ENCODE data around the gene AJAP1.

DNA sequence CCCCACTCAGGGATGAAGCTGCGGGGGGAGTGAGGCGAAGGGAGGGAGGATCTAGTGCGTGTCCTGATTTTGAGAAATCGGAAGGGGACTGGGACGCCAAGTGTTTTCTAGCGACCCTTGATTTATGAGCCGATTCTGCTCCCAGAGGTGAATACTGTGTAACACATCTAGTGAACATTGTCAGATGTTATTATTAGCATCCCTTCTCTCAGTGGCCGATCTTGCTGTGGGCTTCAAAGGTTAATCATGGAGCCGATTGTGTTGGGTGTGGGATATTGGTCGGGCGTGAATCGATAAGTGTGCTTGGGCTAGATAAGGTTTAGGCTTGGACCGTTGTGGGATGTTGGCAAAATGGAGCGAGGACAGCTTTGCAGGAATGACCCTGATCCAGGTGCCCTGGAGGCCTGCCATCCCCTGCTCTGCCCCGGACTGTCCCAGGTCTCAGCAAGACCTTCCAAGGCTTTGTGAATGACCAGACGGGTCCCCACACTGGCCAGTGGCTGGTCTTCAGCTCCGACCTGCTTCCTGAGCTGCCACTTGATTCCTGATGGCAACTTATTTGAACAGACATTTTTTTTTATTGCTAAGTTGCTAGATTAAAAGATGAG lies 2.2 kb downstream of the AJAP1 start:
- TF ChIP-seq, protein P1, sequence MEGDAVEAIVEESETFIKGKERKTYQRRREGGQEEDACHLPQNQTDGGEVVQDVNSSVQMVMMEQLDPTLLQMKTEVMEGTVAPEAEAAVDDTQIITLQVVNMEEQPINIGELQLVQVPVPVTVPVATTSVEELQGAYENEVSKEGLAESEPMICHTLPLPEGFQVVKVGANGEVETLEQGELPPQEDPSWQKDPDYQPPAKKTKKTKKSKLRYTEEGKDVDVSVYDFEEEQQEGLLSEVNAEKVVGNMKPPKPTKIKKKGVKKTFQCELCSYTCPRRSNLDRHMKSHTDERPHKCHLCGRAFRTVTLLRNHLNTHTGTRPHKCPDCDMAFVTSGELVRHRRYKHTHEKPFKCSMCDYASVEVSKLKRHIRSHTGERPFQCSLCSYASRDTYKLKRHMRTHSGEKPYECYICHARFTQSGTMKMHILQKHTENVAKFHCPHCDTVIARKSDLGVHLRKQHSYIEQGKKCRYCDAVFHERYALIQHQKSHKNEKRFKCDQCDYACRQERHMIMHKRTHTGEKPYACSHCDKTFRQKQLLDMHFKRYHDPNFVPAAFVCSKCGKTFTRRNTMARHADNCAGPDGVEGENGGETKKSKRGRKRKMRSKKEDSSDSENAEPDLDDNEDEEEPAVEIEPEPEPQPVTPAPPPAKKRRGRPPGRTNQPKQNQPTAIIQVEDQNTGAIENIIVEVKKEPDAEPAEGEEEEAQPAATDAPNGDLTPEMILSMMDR (IDR thresholded peaks at IDR 0.05): no peak
- no peak for TF ChIP-seq POLR2AphosphoS5 (IDR thresholded peaks at IDR 0.05)
- no peak for TF ChIP-seq EP300 (IDR thresholded peaks at IDR 0.05)

Data from sigmoid colon (tissue), 4 donors.